HG03442 (cell line): ENCODE data around the gene FLVCR1.
"Not testable (repeated sequence)": the region's sequence is repeated elsewhere in the genome, so short reads cannot be mapped to it uniquely, and the experiment has no call there.

Source experiments
- ATAC-seq: cut with Tn5 transposase; IDR thresholded peaks from one replicate; pipeline ENCODE4 v1.9.1; 2021; ENCODE audit warnings: mild to moderate bottlenecking, moderate library complexity; ENCODE audit not compliant: unreplicated experiment

Gene FLVCR1

DNA sequence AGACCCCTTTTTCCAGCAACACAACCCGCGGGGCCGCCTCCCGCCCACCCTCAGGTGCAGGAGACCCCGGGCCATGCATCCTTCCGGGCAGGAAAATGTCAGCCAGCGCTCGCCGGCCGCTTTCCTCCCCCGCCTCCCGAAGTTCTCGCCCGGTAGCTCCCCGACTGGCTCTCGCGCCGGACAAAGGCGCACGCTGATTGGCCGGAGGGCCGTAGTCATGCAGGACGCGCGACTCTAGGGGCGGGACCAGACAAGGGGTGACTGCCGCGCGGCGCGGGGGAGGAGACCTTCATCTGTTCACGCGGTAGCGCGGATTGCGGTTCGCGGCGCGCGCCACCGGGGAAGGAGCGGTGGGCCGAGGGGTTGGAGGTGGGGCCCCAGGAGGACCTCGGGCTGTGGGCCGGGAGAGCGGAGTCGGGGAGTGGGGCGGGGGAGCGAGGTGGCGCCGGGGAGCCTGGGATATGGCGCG, at the start of gene FLVCR1:
Gene FLVCR1 (plus strand): TSS at position 284 of the 469 bp plus-strand sequence. CDS start 178 bp downstream, at position 462.
- ATAC-seq = peak; percentile 95

DNA sequence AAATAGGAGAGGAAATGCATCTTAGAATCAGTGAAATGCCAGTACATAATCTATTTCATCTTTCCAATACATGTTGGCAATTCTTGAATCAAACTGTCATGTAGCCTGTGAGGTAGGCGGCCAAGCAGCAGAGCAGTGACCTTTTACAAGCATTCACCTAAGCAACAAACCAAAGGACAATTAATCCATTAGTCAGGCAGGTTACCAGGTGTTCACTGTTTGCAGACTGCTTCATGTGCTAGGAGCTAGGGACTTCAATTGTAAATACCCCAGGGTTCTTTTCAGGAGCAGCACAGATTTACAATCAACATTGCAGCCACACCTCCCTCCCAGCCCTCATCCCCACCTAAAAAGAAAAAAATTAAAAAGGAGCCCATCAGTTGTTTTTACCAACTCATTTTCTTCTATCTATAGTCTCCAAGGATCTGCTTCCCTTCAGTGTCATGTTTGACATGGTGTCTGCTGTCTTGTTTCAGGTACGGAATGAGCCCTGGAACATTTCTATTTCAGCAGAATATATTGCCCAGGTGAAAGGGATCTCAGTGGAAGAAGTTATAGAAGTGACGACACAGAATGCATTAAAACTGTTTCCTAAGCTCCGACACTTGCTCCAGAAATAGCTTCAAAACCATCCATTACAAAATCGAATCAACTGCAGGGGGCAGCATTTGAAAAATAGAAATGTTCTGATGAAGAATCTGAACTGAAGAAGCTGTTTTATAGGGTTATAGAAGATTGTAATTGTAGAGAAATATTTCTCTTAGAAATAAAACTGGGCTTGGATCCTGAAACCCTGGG, 43.3 kb upstream of the FLVCR1 start:
- ATAC-seq = no peak

DNA sequence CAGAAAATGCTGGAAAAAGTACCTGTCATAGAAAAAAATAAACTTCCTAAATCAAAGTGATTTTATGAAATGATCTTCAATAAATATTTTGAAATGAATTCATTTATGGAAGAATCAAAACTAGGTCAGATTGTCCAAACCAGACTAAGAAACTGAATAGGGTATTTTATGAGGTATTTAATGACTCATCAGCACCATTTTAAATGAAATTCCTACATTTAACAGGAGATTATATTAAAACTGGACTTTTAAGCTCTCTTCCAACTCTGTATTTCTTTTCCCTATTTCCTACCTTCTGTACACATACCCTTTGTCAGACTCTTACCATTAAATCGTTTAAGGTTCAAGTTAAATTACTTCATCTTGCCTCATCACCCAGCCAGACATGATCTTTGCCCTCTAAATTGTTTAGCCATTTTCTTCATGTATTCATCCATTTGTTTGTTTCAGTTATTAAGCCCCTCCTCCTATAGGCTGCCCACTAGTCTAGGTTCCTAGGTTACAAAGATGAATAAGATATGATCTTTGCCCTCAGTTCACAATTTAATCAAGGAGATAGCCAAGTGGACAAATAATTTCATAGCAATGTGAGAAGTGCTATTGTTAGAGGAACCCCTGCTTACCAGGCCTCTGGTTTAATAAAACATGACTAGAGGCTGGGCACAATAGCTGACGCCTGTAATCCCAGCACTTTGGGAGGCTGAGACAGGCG, 41.4 kb upstream of the FLVCR1 start:
- ATAC-seq = no peak

DNA sequence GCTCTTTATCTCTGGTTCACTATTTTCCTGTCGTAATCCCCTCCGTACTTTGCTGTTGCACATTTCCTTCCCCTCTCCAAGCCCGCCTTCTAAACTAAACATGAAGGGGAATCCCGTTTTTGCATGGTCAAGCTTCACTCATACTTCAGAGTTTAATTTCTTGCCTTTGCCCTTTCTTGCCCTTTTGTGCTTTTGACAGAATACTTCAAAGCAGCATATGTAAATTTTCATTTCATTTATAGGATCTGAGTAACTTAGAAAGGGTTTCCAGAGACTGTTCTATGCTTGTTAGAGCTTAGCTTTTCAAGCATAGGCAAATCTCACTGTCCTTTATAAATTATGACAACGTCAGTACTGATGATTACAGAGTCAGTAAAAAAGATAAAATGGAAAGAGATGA, 38.3 kb upstream of the FLVCR1 start:
- peak; percentile 79 for ATAC-seq

DNA sequence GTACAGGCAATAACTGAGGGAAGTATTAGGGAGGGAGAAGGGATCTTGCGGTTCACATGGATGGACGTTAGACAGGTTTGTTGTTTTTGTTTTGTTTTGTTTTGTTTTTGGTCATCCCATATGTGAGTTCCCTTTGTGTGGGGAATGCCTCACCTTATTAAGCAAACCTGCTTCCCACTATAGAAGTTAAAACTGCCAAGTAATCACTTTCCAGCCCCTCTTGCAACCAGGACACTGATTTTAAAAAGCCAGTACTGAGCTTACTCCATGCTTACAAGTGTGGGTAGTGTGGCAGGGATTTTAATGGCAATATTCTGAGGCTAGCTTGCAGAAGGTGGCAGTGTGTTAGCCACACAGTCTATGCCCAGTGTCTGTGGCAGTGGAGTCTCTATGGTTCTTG, 37.1 kb upstream of the FLVCR1 start:
- no peak for ATAC-seq

DNA sequence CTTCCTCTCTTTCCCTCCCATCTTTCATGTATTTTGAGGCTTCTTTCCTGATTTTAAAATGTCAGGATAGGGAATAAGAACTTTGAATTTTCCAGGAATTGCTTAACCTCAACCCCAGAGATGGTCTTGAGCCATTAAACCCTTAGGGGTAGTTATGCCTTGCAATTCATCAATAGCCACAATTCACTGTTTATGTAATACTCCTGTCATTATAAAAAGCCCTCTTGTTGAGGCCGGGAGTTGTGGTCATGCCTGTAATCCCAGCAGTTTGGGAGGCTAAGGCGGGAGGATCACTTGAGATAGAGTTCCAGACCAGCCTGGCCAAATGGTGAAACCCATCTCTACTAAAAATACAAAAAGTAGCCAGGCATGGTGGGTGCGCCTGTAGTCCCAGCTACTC, 35.1 kb upstream of the FLVCR1 start:
- no peak for ATAC-seq

DNA sequence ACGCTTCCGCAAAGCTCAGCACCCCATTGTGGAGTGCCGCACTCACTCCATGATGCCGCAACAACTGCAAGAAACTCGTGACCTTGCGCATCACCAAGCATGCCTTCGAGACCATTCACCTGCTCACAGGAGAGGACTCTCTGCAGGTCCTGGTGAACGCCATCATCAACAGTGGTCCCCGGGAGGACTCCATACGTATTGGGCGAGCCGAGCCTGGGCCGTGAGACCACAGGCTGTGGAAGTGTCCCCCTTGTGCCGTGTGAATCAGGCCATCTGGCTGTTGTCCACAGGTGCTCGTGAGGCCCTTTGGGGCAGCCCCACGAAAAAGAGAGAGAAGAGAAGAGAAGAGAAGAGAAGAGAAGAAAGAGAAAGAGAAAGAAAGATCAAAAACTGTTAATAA, 33.9 kb upstream of the FLVCR1 start:
- ATAC-seq = no peak

DNA sequence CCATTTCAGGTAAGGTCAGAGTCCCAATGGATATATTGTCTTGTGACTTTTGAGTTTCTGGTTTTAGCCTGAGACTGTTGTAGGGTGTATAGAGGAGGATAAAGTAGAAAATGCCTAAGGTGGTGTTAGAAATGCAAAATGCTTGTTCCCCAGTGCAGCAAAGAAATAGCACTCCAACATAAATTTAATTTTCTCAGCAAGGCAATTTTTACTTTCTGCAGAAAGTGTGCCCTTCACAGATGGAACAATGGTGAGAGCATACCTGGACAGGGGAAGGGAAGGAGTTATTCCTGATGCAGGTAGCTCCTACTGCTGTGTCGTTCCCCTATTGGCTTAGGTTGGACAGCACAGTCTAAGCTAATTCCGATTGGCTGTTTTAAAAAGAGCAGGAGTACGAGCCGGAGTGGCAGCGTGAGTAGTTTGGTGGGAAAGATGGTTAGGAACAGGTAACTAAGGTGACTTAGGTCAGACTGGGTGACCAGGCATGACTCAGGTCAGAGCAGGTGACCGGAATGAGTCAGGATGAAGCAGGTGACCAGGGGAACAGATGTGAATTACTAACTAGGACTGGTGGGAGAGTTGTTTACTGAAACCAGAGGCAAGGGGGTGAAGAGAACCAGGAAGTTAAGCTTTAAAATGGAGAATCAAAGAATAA, 32.1 kb upstream of the FLVCR1 start:
- no peak for ATAC-seq

DNA sequence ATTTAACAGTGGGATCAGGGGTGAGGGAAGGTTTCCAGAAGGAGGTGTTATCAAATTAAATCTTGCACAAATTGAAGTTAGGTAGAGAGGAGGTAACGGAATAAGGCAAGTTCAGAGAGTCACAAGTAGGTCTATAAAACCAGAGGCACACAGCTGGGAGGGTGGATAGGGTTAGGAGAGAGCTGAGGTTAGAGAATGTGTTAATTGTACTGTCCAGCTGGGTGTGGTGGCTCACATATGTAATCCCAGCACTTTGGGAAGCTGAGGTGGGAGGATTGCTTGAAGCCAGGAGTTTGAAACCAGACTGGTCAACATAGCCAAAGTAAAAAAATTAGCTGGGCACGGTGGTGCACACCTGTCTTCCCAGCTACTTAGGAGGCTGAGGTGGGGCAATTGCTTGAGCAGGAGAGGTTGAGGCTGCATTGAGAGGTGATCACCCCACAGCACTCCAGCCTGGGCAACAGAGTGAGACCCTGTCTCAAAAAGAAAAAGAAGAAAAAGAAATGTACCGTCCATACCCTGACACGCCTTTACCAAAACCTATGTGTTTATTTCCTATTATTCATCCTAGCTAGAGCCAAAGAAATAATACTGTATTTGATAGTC, 30.8 kb upstream of the FLVCR1 start:
- no peak for ATAC-seq

DNA sequence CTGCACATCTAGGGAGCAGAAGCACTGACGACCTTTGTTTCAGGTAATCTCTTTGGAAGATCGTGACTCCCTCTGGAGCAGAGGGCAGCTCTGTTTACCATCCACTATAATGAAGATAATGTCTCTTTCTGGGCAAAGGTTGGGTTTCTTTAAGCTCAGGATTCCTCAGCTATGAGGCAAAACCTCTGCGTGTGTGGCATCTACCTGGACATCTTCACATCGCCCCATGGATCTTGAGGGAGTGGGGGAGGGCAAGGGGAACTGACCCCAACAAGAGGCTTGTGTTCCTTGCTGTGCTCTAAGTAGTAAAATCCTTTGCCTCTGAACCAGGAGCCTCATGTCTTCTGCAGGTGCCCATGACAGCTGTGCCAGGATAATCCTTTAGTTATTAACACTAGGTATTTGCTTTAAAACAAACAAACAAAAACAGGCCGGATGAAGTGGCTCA, 30.2 kb upstream of the FLVCR1 start:
- ATAC-seq = no peak

DNA sequence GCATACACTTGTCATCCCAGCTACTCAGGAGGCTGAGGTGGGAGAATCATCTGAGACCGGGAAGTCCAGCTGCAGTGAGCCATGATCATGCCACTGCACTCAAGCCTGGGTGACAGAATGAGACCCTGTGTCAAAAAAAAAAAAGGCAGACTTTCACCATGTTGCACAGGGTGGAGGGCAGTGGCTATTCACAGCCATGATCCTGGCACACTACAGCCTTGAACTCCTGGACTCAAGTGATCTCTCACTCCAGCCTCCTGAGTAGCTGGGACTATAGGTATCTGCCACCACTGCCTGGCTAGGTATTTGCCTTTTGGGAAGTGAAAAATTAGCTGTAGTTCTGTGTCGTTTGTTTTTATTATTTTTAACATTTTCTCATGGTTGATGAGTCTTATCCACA, 29.7 kb upstream of the FLVCR1 start:
- ATAC-seq = no peak

DNA sequence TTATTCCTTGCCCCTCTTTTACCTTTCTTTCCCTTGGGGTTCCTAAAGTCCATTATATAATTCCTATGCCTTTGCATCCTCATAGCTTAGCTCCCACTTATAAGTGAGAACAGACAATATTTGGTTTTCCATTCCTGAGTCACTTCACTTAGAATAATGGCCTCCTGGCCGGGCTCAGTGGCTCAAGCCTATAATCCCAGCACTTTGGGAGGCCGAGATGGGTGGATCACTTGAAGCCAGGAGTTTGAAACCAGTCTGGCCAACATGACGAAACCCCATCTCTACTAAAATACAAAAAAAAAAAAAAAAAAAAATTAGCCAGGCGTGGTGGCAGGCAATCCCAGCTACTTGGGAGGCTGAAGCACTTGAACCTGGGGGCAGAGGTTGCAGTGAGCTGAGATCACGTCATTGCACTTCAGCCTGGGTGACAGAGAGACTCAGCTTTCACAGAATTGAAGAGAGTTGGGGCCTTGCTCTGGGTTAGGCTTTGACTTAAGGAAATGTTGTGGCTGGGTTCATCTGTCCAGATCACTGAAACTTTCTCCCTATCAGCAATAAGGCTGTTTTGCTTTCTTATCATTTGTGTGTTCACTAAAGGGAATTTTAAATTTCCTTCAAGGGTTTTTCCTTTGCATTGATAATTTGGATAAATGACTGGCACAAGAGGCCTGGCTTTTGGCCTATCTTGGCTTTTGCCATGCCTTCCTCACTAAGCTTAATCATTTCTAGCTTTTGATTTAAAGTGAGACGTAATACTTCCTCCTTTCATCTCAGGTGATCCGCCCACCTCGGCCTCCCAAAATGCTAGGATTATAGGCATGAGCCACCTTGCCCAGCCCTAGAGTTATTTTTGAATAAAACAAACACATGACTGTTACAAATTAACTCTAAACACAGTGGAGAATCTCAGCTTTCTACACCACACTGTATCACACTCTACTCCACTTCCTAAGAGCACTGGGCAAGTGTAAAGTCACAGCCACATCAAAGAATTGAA, 24.6 kb upstream of the FLVCR1 start:
- ATAC-seq = peak; percentile 83

DNA sequence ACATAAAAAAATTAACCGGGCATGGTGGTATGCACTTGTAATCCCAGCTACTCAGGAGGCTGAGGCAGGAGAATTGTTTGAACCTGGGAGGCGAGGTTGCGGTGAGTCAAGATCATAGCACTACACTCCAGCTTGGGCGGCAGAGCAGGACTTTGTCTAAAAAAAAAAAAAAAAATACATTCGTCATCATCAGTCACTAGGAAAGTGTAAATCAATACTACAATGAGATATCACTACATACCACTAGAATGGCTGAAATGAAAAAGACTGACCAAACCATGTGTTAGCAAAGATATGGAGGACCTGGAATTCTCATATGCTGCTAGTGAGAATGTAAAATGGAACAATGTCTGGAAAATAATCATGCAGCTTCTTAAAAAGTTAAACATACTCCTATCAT, 19.9 kb upstream of the FLVCR1 start:
- ATAC-seq = no peak

DNA sequence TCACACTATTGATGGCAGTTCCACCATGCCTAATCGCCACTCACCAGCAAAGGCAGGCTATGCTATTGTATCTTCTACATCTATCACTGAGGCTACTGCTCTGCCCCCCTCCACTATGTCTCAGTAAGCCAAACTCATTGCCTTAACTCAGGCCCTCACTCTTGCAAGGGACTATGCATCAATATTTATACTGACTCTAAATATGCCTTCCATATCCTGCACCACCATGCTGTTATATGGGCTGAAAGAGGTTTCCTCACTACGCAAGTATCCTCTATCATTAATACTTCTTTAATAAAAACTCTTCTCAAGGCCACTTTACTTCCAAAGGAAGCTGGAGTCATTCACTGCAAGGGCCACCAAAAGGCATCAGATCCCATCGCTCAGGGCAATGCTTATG, 13.6 kb upstream of the FLVCR1 start:
- not testable (repeated sequence) for ATAC-seq

DNA sequence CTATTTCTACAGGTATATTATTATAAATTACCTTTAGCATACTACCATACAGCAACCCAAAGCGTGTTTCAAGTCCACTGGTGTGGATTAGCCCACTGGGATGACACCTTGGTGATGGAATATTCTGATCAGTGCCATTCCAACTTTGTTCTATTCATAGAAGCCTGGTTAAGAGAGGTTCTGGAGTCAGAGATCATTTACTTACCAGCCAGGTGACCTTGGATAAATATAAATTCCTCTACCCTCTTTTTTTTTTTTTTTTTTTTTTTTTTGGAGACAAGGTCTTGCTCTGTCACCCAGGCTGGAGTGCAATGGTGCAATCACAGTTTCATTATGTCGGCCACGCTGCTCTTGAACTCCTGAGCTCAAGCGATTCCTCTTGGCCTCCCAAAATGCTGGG, 10.5 kb upstream of the FLVCR1 start, which contains the start of gene SPATA45:
Gene SPATA45 (minus strand): TSS at position 101 of the 400 bp plus-strand sequence. CDS start 11,500 bp downstream, outside the sequence.
- ATAC-seq = no peak

DNA sequence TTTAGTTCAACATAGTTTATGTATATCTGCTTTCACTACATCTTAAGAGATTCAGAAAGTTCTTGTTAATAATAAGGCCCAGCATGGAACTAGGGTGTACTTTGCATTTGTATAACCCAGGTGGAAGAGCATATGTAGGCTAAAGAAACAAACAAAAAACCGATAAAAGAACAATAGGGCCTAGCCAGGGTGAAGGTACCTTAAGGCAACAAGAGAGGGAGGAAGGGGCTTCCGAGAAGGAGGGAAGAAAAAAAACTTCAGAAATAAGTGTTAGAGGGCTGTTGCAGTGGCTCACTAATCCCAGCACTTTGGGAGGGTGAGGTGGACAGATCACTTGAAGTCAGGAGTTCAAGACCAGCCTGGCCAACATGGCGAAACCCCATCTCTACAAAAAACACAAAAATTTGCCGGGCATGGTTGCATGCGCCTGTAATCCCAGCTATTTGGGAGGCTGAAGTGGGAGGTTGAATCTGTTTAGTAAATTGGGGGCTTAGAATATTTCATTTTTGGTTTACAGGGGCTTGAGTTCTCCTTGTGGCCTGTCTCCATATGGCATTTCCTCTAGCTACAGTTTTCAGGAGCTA, 5.9 kb upstream of the FLVCR1 start:
- ATAC-seq = no peak

DNA sequence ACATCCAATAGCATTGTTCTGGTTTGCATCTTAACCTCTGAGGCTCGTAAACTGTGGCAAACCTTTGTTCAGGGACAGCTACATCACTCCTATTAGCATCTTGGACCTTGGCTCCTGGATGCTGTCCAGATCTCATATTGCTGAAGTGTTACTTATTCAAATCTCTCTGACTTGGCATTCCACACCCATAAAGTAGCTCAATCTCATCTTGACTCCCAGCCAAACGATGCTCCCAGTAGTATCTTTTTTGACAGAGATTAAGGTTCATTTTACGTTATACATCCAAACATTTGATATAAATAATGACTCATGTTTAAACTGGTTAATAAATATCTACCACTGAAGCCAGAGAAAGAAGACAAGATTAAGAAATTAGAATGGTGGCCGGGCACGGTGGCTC, 4.4 kb upstream of the FLVCR1 start:
- ATAC-seq = no peak

DNA sequence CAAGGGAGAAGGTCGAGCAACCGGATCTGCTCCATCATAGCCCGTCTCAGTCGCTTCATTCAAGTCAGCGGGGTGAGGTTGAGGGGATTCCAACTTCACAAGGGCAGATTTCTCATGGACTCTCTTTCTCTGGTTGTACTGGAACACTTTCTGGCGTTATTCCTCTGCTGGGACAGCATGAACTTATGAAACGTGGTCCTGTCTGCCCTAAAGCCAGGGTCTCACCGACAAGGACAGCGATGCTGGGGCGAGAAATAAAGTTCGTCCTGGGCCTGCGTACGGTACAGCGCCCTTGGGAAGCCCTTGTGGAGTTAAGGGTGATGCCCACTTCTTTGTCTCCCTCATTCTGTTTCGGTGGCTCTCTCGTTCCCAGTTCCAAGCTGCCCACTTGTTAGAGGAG, 1.3 kb upstream of the FLVCR1 start:
- no peak for ATAC-seq

DNA sequence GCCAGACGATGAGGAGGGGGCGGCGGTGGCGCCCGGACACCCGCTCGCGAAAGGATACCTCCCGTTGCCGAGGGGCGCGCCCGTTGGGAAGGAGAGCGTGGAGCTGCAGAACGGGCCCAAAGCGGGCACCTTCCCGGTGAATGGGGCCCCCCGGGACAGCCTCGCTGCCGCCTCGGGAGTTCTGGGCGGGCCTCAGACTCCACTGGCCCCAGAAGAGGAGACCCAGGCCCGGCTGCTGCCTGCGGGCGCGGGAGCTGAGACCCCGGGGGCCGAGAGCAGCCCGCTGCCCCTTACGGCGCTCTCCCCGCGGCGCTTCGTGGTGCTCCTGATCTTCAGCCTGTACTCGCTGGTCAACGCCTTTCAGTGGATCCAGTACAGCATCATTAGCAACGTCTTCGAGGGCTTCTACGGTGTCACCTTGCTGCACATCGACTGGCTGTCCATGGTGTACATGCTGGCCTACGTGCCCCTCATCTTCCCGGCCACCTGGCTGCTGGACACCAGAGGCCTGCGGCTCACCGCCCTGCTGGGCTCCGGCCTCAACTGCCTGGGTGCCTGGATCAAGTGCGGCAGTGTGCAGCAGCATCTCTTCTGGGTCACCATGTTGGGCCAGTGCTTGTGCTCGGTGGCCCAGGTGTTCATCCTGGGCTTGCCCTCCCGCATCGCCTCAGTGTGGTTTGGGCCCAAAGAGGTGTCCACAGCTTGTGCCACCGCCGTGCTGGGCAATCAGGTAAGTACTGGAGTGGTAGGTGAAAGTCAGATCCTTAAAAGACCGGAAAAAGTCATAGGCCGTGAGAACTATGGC, 588 bp downstream of the FLVCR1 start:
- ATAC-seq = peak; percentile 14
